GM19463 (cell line): Measurements from ENCODE around the gene TRIM63.

Experiments used
- ATAC-seq: cut with Tn5 transposase; IDR thresholded peaks from one replicate; pipeline ENCODE4 v1.9.1; 2021; ENCODE audit warnings: mild to moderate bottlenecking, moderate library complexity; ENCODE audit not compliant: unreplicated experiment

Gene TRIM63

GRCh38 chr1:26058052-26058595, 9.3 kb downstream of the TRIM63 start:
- no peak for ATAC-seq

DNA sequence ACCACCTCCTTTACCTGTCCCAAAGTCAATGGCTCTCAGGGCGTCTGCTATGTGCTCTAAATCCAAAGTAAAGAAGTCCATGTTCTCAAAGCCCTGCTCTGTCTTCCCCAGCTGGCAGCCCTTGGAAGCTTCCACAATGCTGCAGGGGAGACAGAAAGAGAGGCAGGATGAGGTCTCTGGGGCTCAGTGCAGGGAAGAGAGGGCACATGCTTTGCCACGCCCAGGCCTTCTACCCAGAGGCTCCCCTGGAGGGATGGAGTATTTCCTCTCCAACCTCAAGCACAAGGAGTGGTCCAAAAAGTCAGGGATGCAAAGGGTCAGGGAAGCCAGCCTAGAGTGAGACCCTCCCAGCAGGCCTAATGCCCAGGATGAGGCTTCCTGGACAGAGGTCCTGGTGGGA, 10.2 kb downstream of the TRIM63 start:
- no peak for ATAC-seq

- no peak for ATAC-seq
These were observed 12.4 kb downstream of the TRIM63 start for GRCh38 chr1:26055041-26055440.

- no peak for ATAC-seq
These were observed 13.5 kb downstream of the TRIM63 start for GRCh38 chr1:26053718-26054560.

DNA sequence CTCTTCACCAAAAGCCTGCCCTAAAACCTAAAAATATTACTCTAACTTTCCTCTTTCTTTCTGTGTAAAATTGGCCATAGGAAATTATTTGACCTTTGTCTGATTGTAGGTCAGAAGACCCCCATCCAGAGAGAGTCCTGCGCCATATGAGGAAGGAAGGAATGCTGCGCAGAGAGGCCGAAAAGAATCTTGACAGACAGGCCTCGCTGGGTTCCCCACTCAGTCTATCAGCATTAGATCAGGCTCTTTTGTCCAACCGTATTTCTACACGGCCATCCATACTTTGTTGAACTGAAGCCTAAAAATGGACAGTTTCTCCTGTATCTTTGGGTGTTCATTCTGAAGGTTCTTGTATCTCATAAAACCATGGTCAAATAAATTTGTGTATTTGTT, 17.2 kb downstream of the TRIM63 start:
- no peak for ATAC-seq

DNA sequence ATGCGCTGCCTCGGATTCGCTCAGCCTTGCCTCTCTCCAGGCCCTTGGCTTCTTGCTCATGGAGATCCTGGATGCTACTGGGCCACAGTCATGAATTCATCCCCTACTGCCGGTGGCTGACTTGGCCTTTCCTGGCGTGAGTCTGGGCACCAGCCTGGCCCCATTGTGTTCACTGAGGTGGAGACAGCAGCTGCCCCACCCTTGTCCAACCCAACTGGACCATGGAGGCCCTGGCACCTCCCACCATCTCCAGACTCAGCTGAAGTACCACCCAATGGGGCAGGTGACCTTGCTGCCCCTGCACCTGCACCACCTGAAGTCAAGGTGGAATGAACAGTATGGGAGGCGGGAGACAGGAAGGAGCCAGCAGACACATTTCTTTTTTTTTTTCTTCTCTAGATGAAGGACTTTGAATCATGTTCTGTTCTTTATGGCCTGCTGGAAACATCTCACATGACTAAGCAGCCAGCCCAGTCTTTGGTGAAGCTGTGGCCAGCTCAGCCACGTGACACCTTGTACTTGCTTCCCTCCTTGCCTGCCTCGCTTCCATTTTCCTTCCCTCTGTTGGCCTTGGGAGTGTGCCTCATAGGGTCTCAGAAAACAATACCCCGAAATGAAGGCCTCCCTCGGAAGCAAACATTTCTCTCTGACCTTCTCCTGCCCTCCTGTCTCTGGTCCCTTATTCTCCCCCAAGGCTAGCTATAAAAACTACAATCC, 17.7 kb downstream of the TRIM63 start:
- no peak for ATAC-seq

- ATAC-seq: no peak
These were observed 20.1 kb downstream of the TRIM63 start for GRCh38 chr1:26047278-26047874.

GRCh38 chr1:26046246-26047095, 21.0 kb downstream of the TRIM63 start:
- no peak for ATAC-seq

DNA sequence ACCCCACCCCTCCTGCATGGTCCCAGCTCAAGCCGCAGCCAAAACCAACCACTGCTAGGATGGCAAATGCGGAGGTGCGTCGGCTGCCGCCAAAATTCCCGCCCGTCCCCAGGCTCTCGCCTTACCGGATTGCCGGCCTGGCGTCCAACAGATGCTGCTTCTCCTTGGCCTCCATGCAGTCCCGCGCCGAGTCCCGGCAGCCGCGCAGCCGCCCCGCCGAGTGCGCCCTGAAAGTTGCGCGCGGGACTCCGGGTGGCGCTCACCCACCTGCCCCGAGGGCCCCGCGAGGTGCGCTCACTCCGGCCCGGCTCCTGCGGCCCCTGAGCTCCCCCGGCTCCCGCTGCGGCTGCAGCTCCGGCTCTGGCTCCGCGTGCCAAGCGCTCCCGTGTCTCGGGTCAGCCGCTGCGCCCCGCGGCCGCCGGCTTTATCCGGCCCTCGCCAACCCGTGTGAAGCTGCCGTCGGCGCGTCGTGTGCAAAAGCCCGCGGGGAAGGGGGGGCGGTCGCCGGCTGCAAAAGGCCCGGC, 21.6 kb downstream of the TRIM63 start, which contains the start of gene SLC30A2:
TSS of gene SLC30A2 (minus strand) at position 397 of the 524 bp plus-strand sequence. CDS start at position 175, 222 bp downstream.
- ATAC-seq: no peak

DNA sequence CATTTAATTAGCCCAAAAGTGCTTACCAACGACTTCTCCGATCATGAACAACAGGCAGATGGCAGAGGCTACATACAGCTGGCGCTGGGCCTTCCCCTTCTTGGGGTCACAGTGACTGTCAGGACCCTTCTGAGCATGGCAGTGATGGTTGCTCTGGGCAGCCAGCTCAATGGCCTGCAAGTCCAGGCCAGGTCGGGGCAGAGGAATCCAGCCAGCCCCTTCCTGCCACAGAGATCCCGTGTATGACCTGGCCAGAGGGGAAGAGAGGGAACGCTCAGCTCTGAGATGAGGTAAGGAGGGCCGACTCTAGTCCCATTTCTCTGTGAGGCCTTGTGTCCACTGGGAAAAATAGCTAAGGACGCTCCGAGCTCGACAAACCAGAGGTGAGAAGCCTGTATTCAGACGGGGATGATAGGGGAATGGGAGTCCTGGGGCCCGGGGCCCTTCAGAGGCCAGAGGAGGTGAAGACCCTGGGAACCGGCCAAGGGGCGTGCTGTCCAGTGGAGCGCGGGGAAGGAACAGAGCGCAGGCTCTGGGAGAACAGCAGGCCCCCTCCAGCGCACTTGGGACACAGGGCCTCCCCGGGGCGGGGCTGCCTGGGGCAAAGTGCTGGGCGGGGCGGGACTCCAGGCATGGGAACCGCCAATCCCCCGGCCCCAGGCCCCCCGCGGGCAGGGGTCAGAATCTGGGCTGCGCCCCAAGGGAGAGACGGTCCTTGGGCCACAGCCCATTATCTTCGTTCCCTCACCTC, 22.3 kb downstream of the TRIM63 start:
- ATAC-seq: no peak

DNA sequence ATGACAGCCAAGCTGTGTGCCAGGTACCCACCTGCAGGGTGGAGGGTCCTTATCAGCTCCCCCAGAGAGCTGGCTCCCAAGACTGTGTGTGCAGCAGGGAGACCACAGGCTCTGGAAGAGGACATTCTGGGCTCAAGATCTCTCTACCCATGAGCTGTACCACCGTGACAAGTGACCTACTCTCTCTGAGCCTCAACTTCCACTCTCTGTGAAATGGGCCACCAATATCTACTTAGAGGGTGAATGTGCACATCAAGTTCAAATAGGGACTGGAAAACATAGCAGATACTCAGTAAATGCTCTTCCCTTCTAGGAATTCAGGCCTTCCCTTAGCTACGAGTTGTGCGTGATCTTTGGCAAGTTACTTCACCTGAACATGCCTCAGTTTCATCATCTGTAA, 23.0 kb downstream of the TRIM63 start:
- ATAC-seq: no peak

DNA sequence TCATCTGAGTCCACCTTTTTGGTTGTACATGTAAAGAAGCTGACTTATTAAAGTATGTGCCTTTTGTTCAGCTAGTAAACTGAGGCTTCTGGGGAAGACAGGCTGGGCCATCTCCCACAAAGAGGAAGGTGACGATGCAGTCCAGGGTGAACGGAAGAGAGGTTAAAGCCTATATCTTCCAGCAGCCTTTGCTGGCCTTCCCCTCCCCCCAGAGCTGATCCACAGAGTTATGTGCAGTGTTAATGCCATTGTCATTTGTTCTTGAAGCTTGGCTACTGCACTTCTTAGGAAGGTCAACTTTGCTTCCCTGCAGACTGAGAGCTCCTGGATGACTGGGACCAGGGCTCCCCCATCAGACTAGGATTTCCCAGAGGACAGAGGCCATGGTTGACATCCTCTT, 23.7 kb downstream of the TRIM63 start:
- no peak for ATAC-seq

DNA sequence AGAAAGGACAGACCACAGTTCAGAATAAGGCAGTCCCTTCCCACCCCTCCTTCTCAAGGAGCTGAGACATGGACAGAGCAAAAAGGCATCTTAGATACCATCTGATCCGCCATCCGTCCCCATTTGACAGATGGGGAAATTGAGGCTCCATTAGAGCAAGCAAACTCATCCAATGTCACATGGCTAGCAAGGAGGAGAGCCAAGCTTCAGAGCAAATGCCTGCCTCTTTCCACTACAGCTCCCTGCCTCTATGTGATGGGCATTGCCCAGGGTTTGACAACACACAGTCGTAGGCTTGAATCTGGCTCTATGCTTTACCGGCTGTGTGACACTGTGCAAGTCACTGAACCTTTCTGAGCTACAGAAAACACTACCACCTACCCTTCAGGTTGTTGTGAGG, 25.5 kb downstream of the TRIM63 start:
- ATAC-seq: no peak

GRCh38 chr1:26041401-26041800, 26.0 kb downstream of the TRIM63 start:
- ATAC-seq: no peak

GRCh38 chr1:26038904-26039303, 28.5 kb downstream of the TRIM63 start:
- no peak for ATAC-seq

GRCh38 chr1:26038477-26038876, 29.0 kb downstream of the TRIM63 start:
- no peak for ATAC-seq

DNA sequence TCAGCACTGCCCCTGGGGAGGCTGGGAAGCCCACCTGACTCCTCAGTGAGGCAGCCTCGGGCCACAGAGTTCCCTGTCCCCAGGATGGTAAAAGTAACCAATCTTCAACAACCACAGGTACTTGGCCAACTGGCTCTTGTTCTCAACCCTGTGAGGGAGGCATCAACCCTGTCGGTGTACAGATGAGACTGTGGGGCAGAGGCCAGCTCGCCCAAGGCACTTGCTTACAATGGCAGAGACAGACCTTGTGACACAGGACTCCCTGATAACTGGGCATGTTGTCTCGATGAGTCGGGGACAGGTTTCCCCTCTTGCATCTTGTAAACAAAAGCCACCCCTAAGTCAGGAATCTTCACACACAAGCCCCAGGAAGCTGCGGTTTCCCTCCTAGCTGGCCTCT, 29.5 kb downstream of the TRIM63 start:
- ATAC-seq: no peak

- no peak for ATAC-seq
These were observed 30.6 kb downstream of the TRIM63 start for GRCh38 chr1:26036756-26037281.

- peak; percentile 67 for ATAC-seq
These were observed 31.3 kb downstream of the TRIM63 start for GRCh38 chr1:26035959-26036755.
